Activated CD8-positive, alpha-beta T cell treated with anti-CD3 and anti-CD28 coated beads for 36 hours (primary cell): ENCODE measurements around the gene RNF5. TPM values are rescaled to one million over a fixed set of nuclear protein-coding genes. Genes with fewer than 3 reads are reported as not detected.

Source experiments
- ATAC-seq: fragments of 200-7000 bp; cut with Tn5 transposase; one replicate; pipeline ENCODE4 v1.10.0; 2021; ENCODE audit warnings: mild to moderate bottlenecking, moderate library complexity
- CTCF ChIA-PET: fragments of 350-600 bp; sonication (Branson Sonifier 250); formaldehyde crosslinking; loops from one replicate; lab custom pipeline; 2021; ENCODE audit warnings: antibody characterized with exemption; lab: Charles Lee
- POLR2A ChIA-PET: fragments of 350-600 bp; sonication (Branson Sonifier 250); formaldehyde crosslinking; loops from one replicate; lab custom pipeline; 2021; ENCODE audit warnings: antibody characterized with exemption; lab: Charles Lee
- DNase-seq: peaks from one replicate; pipeline ENCODE4 v3.0.0-alpha.2; 2020
- H3K27ac Mint-ChIP-seq: one replicate; pipeline ENCODE4 v1.8.0; 2021; ENCODE audit warnings: mild to moderate bottlenecking, mixed read lengths
- H3K27me3 Mint-ChIP-seq: one replicate; pipeline ENCODE4 v1.8.0; 2021; ENCODE audit warnings: mixed read lengths
- H3K36me3 Mint-ChIP-seq: one replicate; pipeline ENCODE4 v1.8.0; 2021; ENCODE audit warnings: low read depth, mixed read lengths
- H3K4me1 Mint-ChIP-seq: one replicate; pipeline ENCODE4 v1.8.0; 2021; ENCODE audit warnings: low read depth, mixed read lengths
- H3K4me3 Mint-ChIP-seq: one replicate; pipeline ENCODE4 v1.8.0; 2021; ENCODE audit warnings: mild to moderate bottlenecking, moderate library complexity, mixed read lengths
- H3K9me3 Mint-ChIP-seq: one replicate; pipeline ENCODE4 v1.8.0; 2021; ENCODE audit warnings: mixed read lengths
- intact Hi-C: fragments of 100-400 bp; cut with micrococcal nuclease; formaldehyde crosslinking; loops from one replicate; pipeline ENCODE4 v1.10.0; 2022
- total RNA-seq, 2 experiments: library from RNA; stranded (reverse); gene quantifications; one replicate each; pipeline ENCODE4 v1.2.3, GENCODE V29; 2021
- TF ChIP-seq, protein P1 (sequence below): fragments of 200-600 bp; IDR thresholded peaks from one replicate; pipeline ENCODE4 v1.8.0; 2022; ENCODE audit warnings: antibody characterized with exemption, mild to moderate bottlenecking

Gene RNF5
- total RNA-seq, 2 experiments from 2014 or later = 55.4 to 57.9 TPM

DNA sequence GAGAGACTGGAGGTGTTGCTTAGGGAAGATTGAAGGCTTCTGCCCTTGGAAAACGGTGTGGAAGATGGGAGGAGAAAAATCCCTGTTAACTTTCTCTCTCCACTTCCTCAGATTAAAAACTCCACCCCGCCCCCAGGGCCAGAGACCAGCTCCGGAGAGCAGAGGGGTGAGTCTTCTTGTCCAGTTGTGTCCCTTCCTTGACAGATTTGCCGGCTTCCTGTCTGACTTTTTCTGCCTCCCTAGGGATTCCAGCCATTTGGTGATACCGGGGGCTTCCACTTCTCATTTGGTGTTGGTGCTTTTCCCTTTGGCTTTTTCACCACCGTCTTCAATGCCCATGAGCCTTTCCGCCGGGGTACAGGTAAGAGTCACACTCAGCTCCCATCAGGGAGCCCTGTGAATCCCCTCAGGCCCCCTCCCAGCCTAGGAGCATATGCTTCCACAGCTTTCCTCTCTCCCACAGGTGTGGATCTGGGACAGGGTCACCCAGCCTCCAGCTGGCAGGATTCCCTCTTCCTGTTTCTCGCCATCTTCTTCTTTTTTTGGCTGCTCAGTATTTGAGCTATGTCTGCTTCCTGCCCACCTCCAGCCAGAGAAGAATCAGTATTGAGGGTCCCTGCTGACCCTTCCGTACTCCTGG lies 1.7 kb downstream of the RNF5 start:
- Mint-ChIP-seq H3K36me3 (peaks cover 37% of the 10 kb centered on the region), H3K27me3 (no peaks in the 10 kb centered on the region), H3K4me1 (peaks cover 55% of the 10 kb centered on the region), H3K27ac (peak overlapping the region; percentile 75), H3K4me3 (peak overlapping the region; percentile 94), H3K9me3 (no peaks in the 10 kb centered on the region)
- intact Hi-C loops = loop anchor here (2.0 kb wide), 1 partner anchor 15 kb away; no protein-coding TSS in a partner anchor
- TF ChIP-seq, protein P1, sequence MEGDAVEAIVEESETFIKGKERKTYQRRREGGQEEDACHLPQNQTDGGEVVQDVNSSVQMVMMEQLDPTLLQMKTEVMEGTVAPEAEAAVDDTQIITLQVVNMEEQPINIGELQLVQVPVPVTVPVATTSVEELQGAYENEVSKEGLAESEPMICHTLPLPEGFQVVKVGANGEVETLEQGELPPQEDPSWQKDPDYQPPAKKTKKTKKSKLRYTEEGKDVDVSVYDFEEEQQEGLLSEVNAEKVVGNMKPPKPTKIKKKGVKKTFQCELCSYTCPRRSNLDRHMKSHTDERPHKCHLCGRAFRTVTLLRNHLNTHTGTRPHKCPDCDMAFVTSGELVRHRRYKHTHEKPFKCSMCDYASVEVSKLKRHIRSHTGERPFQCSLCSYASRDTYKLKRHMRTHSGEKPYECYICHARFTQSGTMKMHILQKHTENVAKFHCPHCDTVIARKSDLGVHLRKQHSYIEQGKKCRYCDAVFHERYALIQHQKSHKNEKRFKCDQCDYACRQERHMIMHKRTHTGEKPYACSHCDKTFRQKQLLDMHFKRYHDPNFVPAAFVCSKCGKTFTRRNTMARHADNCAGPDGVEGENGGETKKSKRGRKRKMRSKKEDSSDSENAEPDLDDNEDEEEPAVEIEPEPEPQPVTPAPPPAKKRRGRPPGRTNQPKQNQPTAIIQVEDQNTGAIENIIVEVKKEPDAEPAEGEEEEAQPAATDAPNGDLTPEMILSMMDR = no peak
- DNase-seq (no peak), ATAC-seq (no peak)
- ChIA-PET CTCF (interaction anchor here (0.8 to 1.7 kb wide), 5 partner anchors 13 to 61 kb away, joined by 3 to 6 read pairs (median 4); no protein-coding TSS in a partner anchor), POLR2A (interaction anchor here (1.0 to 6.5 kb wide), 3 partner anchors 10 to 49 kb away, joined by 3 to 72 read pairs (median 8); partner anchors contain the start of genes FKBPL, GPSM3 and PBX2)

GRCh38 chr6:32181148-32181702 lies 3.0 kb downstream of the RNF5 start:
- Mint-ChIP-seq H3K4me3 (no peak overlapping the region), H3K27ac (peak overlapping the region; percentile 50), H3K4me1 (peaks cover 58% of the 10 kb centered on the region), H3K36me3 (peaks cover 44% of the 10 kb centered on the region), H3K9me3 (no peaks in the 10 kb centered on the region), H3K27me3 (no peaks in the 10 kb centered on the region)
- ATAC-seq = no peak
- CTCF ChIA-PET = no interaction called here
- TF ChIP-seq, protein P1 = no peak
- DNase-seq = no peak
- POLR2A ChIA-PET = interaction anchor here (6.5 kb wide), 1 partner anchor 9 kb away, joined by 72 read pairs; the partner anchor contains the start of genes GPSM3 and PBX2
- intact Hi-C loops = no loop called here

DNA sequence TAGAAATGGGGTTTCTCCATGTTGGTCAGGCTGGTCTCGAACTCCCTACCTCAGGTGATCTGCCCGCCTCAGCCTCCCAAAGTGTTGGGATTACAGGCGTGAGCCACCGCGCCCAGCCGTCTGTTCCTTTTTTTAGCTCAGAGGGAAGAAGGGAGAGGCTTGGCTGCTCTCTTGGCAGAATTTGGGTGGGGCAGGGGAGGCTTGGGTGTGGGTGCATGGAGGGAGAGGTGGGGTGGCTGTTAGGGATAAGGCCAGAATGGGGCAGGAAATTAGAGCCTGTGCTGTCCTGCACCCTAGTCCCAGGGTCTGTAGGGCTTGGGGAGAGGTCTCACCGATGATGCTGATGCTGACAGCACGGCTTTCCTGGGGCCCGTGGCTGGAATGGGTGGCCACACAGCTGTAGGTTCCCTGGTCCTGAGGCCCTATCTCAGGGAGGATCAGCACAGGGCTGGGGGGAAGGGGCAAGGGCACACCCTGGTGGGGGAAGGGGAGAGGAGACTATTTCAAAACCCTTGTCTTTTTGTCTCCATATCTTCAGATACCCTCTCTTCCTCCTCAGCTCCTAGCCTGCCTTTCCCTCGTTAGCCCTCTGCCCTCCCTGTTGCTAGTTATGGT lies 3.8 kb downstream of the RNF5 start:
- Mint-ChIP-seq H3K27ac (peak overlapping the region; percentile 34), H3K9me3 (no peaks in the 10 kb centered on the region), H3K4me1 (peaks cover 58% of the 10 kb centered on the region), H3K36me3 (peaks cover 52% of the 10 kb centered on the region), H3K4me3 (no peak overlapping the region), H3K27me3 (no peaks in the 10 kb centered on the region)
- ChIA-PET POLR2A (interaction anchor here (0.9 to 6.5 kb wide), 3 partner anchors 8 to 54 kb away, joined by 3 to 72 read pairs (median 6); partner anchors contain the start of genes ATF6B, GPSM3 and PBX2), CTCF (no interaction called here)
- DNase-seq (no peak), ATAC-seq (no peak)
- TF ChIP-seq, protein P1 = no peak
- intact Hi-C loops = no loop called here

DNA sequence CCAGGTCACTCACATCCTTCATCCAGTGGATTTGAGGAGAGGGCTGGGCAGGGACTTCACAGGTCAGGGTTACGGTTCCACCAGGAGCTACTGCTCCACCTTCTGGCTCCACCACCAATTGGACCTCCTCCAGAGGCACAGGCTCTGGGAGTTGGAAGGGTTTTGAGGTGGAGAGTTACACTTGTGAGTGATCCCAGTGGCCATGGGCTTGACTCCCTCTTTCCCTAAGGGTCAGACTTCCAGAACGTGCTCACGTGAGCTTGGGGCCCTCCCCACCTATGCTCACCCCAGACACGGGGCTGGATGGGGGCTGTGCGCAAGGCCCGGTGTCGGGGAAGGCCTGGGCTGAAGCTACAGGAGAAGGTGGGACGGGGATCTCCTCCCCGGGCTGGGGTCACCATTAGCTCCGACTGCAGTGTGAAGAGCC lies 4.4 kb downstream of the RNF5 start:
- intact Hi-C loops = no loop called here
- H3K27me3 Mint-ChIP-seq = no peaks in the 10 kb centered on the region
- no peaks in the 10 kb centered on the region for H3K9me3 Mint-ChIP-seq
- H3K27ac Mint-ChIP-seq = peak overlapping the region; percentile 73
- H3K4me3 Mint-ChIP-seq = no peak overlapping the region
- DNase-seq (no peak), ATAC-seq (no peak)
- H3K36me3 Mint-ChIP-seq = peaks cover 57% of the 10 kb centered on the region
- TF ChIP-seq, protein P1 = no peak
- H3K4me1 Mint-ChIP-seq = peaks cover 59% of the 10 kb centered on the region
- CTCF ChIA-PET = no interaction called here
- POLR2A ChIA-PET = interaction anchor here (0.9 to 1.2 kb wide), 2 partner anchors 8 to 55 kb away, joined by 3 to 6 read pairs; partner anchors contain the start of gene ATF6B
